Smooth muscle cell (in vitro differentiated cells): ENCODE data around the gene DSCAML1. TPM values are rescaled to one million over a fixed set of nuclear protein-coding genes. Genes with fewer than 3 reads are reported as not detected.
"Not testable (repeated sequence)": the region's sequence is repeated elsewhere in the genome, so short reads cannot be mapped to it uniquely, and the experiment has no call there.

ENCODE experiments used
- DNase-seq: peaks from one replicate; lab custom pipeline; 2025; ENCODE audit not compliant: unreplicated experiment; lab: John Stamatoyannopoulos, UW
- H2AFZ ChIP-seq: fragments of 200-600 bp; sonication (generic); 2 replicates; pipeline ENCODE4 v1.6.0; 2016; ENCODE audit warnings: antibody characterized with exemption, low read depth, mild to moderate bottlenecking
- H3F3A ChIP-seq: fragments of 200-600 bp; sonication (generic); 2 replicates; pipeline ENCODE4 v1.6.0; 2017; ENCODE audit warnings: antibody characterized with exemption, low read depth
- H3K27ac ChIP-seq: fragments of 200-600 bp; sonication (generic); 2 replicates; pipeline ENCODE4 v1.5.1; 2016; ENCODE audit warnings: low read depth, mild to moderate bottlenecking
- H3K27me3 ChIP-seq: fragments of 200-600 bp; sonication (generic); 2 replicates; pipeline ENCODE4 v1.6.1; 2016; ENCODE audit warnings: low read depth, mild to moderate bottlenecking
- H3K36me3 ChIP-seq: fragments of 200-600 bp; sonication (generic); 2 replicates; pipeline ENCODE4 v1.5.1; 2016; ENCODE audit warnings: low read depth
- H3K4me1 ChIP-seq: fragments of 200-600 bp; sonication (generic); 2 replicates; pipeline ENCODE4 v1.5.1; 2016; ENCODE audit warnings: low read depth
- H3K4me2 ChIP-seq: fragments of 200-600 bp; sonication (generic); 2 replicates; pipeline ENCODE4 v1.6.0; 2016; ENCODE audit warnings: mild to moderate bottlenecking
- H3K4me3 ChIP-seq: fragments of 200-600 bp; sonication (generic); 2 replicates; pipeline ENCODE4 v1.5.1; 2016; ENCODE audit warnings: mild to moderate bottlenecking
- H3K79me2 ChIP-seq: fragments of 200-600 bp; sonication (generic); 2 replicates; pipeline ENCODE4 v1.6.0; 2016; ENCODE audit warnings: low read depth, mild to moderate bottlenecking
- H3K9ac ChIP-seq: fragments of 200-600 bp; sonication (generic); 2 replicates; pipeline ENCODE4 v1.6.0; 2016; ENCODE audit warnings: low read depth
- H3K9me3 ChIP-seq: fragments of 200-600 bp; sonication (generic); replicated peaks from 2 replicates; pipeline ENCODE4 v1.5.1; 2016; ENCODE audit warnings: low read depth
- H4K20me1 ChIP-seq: fragments of 200-600 bp; sonication (generic); 2 replicates; pipeline ENCODE4 v1.6.0; 2016; ENCODE audit warnings: low read depth
- CTCF ChIP-seq: fragments of 200-600 bp; sonication (generic); IDR thresholded peaks from 2 replicates; pipeline ENCODE4 v1.5.1; 2017; ENCODE audit warnings: borderline replicate concordance, mild to moderate bottlenecking, antibody characterized with exemption; ENCODE audit not compliant: insufficient read depth, poor library complexity, severe bottlenecking
- WGBS: methylation state at CpG from one replicate; pipeline ENCODE4 v1.1.7; 2016; ENCODE audit warnings: low lambda C conversion rate; 5-methylcytosine and 5-hydroxymethylcytosine counted together
- polyA plus RNA-seq: library from polyadenylated mRNA; unstranded; fragments of >200 nt; fragmentation: Nextera tagmentation; extraction: Ambion mirVana; gene quantifications from 2 replicates; pipeline ENCODE4 v1.2.1, GENCODE V29; 2016
- total RNA-seq: library from RNA; depleted of rRNA; stranded (reverse); fragments of >200 nt; gene quantifications from 2 replicates; pipeline ENCODE4 v1.2.3, GENCODE V29; 2014

DSCAML1 gene
- total and polyA plus RNA-seq, 2 experiments from 2014 or later = 0.22 TPM; not detected in 1

- no peaks in the 10 kb centered on the region for H3K9me3 ChIP-seq
- H3K36me3 ChIP-seq = no peaks in the 10 kb centered on the region
- TF ChIP-seq CTCF = no peak
- 90% methylated on average over 15 of the region's 15 CpGs for WGBS
- H2AFZ ChIP-seq = no peak overlapping the region
- H3K4me2 ChIP-seq = no peak overlapping the region
- H3K79me2 ChIP-seq = no peaks in the 10 kb centered on the region
- no peak for DNase-seq
- H4K20me1 ChIP-seq = no peaks in the 10 kb centered on the region
- H3K9ac ChIP-seq = no peak overlapping the region
- H3K27me3 ChIP-seq = no peaks in the 10 kb centered on the region
- no peak overlapping the region for H3K27ac ChIP-seq
- H3F3A ChIP-seq = no peaks in the 10 kb centered on the region
- no peak overlapping the region for H3K4me3 ChIP-seq
- no peaks in the 10 kb centered on the region for H3K4me1 ChIP-seq
Measured at GRCh38 chr11:117457031-117457785, 339.8 kb downstream of the DSCAML1 start.

DNA sequence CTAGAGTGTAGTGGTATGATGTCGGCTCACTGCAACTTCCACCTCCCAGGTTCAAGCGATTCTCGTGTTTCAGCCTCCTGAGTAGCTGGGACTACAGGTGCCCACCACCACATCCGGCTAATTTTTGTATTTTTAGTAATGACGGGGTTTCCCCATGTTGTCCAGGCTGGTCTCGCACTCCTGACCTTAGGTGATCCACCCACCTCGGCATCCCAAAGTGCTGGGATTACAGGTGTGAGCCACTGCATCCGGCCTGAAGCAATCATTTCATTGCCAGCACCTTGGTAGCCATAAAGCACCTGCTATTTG lies 340.3 kb downstream of the DSCAML1 start:
- not testable (repeated sequence) for H3K4me3 ChIP-seq, H3K79me2 ChIP-seq, H3K4me2 ChIP-seq, H3K9me3 ChIP-seq, H2AFZ ChIP-seq, H3K9ac ChIP-seq, H4K20me1 ChIP-seq, H3K4me1 ChIP-seq, H3K27me3 ChIP-seq, H3K27ac ChIP-seq, DNase-seq, H3F3A ChIP-seq, H3K36me3 ChIP-seq
- WGBS = 94% methylated on average over 8 of the region's 8 CpGs

DNA sequence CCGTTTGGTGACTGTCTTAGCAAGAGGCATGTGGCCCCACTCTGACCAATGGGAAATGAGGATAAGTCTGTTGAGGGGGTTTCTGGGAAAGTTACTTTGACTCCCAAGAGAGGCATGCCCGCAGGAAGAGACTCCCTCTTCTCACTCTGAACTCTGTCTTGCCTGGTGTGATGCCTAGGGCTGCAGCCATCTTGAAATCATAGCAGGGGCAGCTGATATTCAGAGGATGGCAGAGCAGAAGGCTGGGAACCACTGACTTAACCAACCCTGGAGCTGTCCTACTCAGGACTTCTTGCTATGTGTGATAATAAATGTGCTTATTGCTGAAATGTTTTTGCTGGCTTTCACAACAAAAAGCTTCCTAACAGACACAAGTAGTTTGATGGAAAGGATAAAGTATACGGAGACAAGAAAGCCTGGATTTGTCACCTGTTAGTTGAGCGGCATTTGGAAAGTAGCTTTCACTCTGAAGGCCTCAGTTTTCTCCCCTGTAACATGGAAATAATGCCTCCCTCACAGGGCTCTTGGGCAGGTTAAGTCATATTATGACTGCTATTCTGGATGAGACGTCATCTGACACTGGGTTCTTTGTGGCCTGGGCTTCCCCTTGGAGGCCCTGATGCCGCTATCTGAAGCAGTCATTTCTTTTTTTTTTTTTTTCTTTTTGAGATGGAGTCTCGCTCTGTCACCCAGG lies 340.8 kb downstream of the DSCAML1 start:
- Histone ChIP-seq H3K27me3 (no peaks in the 10 kb centered on the region), H3K4me3 (no peak overlapping the region), H3K9ac (no peak overlapping the region), H3K36me3 (no peaks in the 10 kb centered on the region), H3F3A (no peaks in the 10 kb centered on the region), H3K4me1 (no peaks in the 10 kb centered on the region), H4K20me1 (no peaks in the 10 kb centered on the region), H3K4me2 (no peak overlapping the region), H2AFZ (no peak overlapping the region), H3K79me2 (no peaks in the 10 kb centered on the region), H3K9me3 (no peaks in the 10 kb centered on the region), H3K27ac (no peak overlapping the region)
- no peak for TF ChIP-seq CTCF
- no peak for DNase-seq
- WGBS = 88% methylated on average over 7 of the region's 7 CpGs

DNA sequence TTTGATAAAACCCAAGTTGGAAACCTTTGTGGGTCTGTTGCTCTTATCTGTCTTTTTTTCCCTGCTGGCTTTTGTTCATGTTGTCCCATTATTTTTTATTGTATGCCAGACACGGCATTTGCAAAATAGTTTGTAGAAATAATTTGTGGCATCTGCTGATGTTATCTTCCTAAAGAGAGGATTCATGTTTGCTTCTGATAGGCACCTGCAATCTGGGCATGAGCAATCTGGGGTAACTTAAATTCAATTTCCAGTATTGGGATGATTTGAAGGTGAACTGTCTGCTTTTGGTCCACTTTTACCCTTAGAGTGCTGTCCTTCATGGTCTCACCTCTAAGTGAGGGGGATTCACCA lies 342.5 kb downstream of the DSCAML1 start:
- 84% methylated on average over 1 of the region's 1 CpG for WGBS
- H3K4me1 ChIP-seq = no peaks in the 10 kb centered on the region
- H3K79me2 ChIP-seq = no peaks in the 10 kb centered on the region
- no peaks in the 10 kb centered on the region for H3K27me3 ChIP-seq
- H3F3A ChIP-seq = no peaks in the 10 kb centered on the region
- no peaks in the 10 kb centered on the region for H4K20me1 ChIP-seq
- H3K4me2 ChIP-seq = no peak overlapping the region
- no peak overlapping the region for H3K27ac ChIP-seq
- no peak for TF ChIP-seq CTCF
- H2AFZ ChIP-seq = no peak overlapping the region
- no peak for DNase-seq
- H3K9ac ChIP-seq = no peak overlapping the region
- H3K4me3 ChIP-seq = no peak overlapping the region
- no peaks in the 10 kb centered on the region for H3K9me3 ChIP-seq
- H3K36me3 ChIP-seq = no peaks in the 10 kb centered on the region
